GM12864 (cell line): ENCODE data around the gene IQSEC1.
A peak's percentile ranks its signal among the peaks of the same experiment; 100 is the strongest.

Source experiments
- DNase-seq: peaks from one replicate; pipeline ENCODE4 v3.0.0-alpha.2; 2011; ENCODE audit warnings: low read depth
- H3K4me3 ChIP-seq: 2 replicates; pipeline ENCODE4 v1.5.1; 2011; ENCODE audit warnings: mild to moderate bottlenecking, low read depth, low read length, control low read depth
- CTCF ChIP-seq: IDR thresholded peaks from 2 replicates; pipeline ENCODE4 v1.5.1; 2011; ENCODE audit warnings: low read depth, mild to moderate bottlenecking, moderate library complexity, low read length, control low read depth, inconsistent platforms; ENCODE audit errors: missing control alignments

The IQSEC1 gene

GRCh38 chr3:13047296-13048165 is 25.7 kb downstream of the IQSEC1 start:
- peak; percentile 65 for TF ChIP-seq CTCF
- peak overlapping the region; percentile 20; the same call in 1 of the 2 replicates for H3K4me3 ChIP-seq
- DNase-seq = no peak

GRCh38 chr3:13046569-13047274 is 26.5 kb downstream of the IQSEC1 start:
- H3K4me3 ChIP-seq = peak overlapping the region; percentile 26; the same call in 1 of the 2 replicates
- no peak for DNase-seq
- TF ChIP-seq CTCF = no peak

- no peak overlapping the region for H3K4me3 ChIP-seq
Measured at GRCh38 chr3:13045904-13046568, 27.2 kb downstream of the IQSEC1 start.

GRCh38 chr3:13045241-13045903 is 27.9 kb downstream of the IQSEC1 start:
- TF ChIP-seq CTCF = no peak
- DNase-seq = no peak
- H3K4me3 ChIP-seq = no peak overlapping the region

More at GRCh38 chr3:13045904-13046568, 27.2 kb downstream of the IQSEC1 start:
- DNase-seq = peak; percentile 79
- no peak for TF ChIP-seq CTCF

GRCh38 chr3:13044496-13045240 is 28.6 kb downstream of the IQSEC1 start:
- DNase-seq = no peak
- no peak overlapping the region for H3K4me3 ChIP-seq
- no peak for TF ChIP-seq CTCF

- DNase-seq = no peak
- TF ChIP-seq CTCF = no peak
- H3K4me3 ChIP-seq = no peak overlapping the region
Measured at GRCh38 chr3:13043656-13044055, 29.6 kb downstream of the IQSEC1 start.
